Memory B cell (primary cell): ENCODE measurements around the gene PDLIM7.
A peak's percentile ranks its signal among the peaks of the same experiment; 100 is the strongest.

Experiments
- ATAC-seq: fragments of 150-1000 bp; cut with Tn5 transposase; 2 replicates; pipeline ENCODE4 v1.10.0; 2021; ENCODE audit warnings: low read depth, mild to moderate bottlenecking, moderate library complexity
- DNase-seq, 2 donors: peaks; one replicate each; pipeline ENCODE4 v3.0.0; 2022; ENCODE audit warnings: low spot score in 2 of 2
- H3K27ac Mint-ChIP-seq: one replicate; pipeline ENCODE4 v1.8.0; 2022; ENCODE audit warnings: mild to moderate bottlenecking, moderate library complexity, mixed read lengths
- H3K27me3 Mint-ChIP-seq: one replicate; pipeline ENCODE4 v1.8.0; 2022; ENCODE audit warnings: mixed read lengths
- H3K36me3 Mint-ChIP-seq: one replicate; pipeline ENCODE4 v1.8.0; 2022; ENCODE audit warnings: mild to moderate bottlenecking, mixed read lengths
- H3K4me1 Mint-ChIP-seq: one replicate; pipeline ENCODE4 v1.8.0; 2022; ENCODE audit warnings: mixed read lengths
- H3K4me3 Mint-ChIP-seq: one replicate; pipeline ENCODE4 v1.8.0; 2022; ENCODE audit warnings: mild to moderate bottlenecking, moderate library complexity, mixed read lengths
- H3K9me3 Mint-ChIP-seq: one replicate; pipeline ENCODE4 v1.8.0; 2022; ENCODE audit warnings: mixed read lengths

PDLIM7 gene

DNA sequence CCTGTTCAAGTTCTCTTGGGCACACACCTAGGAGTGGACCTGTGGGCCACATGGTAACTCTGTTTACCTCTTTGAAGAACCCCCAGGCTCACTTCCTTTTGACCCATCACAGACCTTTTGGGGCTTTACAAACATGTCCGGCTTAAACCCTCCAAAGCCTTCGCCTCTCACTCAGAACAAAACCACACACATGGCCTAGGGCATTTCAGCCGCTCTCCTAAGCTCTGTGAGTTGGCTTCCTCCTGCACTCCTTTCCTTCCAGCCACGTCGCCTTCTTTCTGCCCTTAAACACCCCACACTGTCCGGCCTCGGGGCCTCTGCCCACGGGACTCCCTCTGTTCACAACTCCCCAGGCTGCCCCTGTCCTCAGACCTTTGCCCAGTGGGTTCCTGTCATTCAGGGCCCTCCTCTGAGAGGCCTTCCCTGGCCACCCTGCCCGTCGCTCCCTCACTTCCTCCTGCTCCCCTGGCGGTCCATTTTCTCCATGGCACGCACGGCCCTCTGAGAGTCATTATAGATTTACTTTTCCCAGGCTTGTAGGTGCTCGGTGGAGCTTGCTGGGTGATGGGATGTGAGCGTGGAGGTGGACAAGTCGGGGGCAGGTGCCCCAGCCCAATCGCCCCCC is 10.3 kb upstream of the PDLIM7 start:
- ATAC-seq (no peak), DNase-seq (no peak)
- H3K36me3 Mint-ChIP-seq: peaks cover 22% of the 10 kb centered on the region
- H3K9me3 Mint-ChIP-seq: no peaks in the 10 kb centered on the region
- peak overlapping the region; percentile 95 for H3K27ac Mint-ChIP-seq
- H3K4me1 Mint-ChIP-seq: peaks cover 44% of the 10 kb centered on the region
- peak overlapping the region; percentile 96 for H3K4me3 Mint-ChIP-seq
- no peaks in the 10 kb centered on the region for H3K27me3 Mint-ChIP-seq

DNA sequence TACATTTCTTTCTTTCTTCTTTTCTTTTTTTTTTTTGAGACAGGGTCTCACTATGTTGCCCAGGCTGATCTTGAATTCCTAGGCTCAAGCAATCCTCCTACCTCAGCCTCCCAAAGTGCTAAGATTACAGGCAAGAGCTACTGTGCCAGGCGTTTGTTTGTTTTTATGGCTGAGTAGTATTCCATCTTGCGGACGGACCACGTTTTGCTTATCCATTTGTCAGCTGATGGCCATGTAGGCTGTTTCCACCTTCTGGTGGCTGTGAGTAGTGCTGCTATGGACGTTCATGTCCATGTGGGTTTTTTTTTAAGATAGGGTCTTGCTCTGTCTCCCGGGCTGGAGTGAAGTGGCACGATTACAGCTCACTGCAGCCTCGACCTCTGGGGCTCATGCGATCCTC is 9.8 kb upstream of the PDLIM7 start:
- no peak for DNase-seq
- Mint-ChIP-seq H3K9me3 (no peaks in the 10 kb centered on the region), H3K27ac (peak overlapping the region; percentile 95), H3K36me3 (peaks cover 24% of the 10 kb centered on the region), H3K4me3 (peak overlapping the region; percentile 96), H3K4me1 (peaks cover 49% of the 10 kb centered on the region), H3K27me3 (no peaks in the 10 kb centered on the region)
- no peak for ATAC-seq

DNA sequence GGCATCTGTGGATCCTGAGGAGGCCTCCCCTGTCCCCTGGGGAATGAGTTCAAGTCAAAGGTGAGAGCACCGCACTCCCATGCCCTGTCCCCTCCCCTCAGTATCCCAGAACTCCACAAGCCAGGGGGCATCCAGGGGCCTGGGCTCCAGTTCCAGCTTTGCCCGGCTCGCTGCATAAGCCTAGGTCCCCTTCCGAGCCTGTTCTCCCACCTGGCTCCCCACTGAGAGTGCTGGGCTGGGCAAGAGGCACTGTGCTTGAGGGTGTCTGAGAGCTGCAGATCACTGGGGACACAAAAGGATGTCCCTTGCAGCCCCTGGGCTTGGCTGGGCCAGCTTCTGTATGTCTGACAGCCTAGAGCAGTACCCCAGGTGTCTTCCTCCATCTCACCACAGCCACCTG is 7.7 kb upstream of the PDLIM7 start:
- Mint-ChIP-seq H3K27ac (no peak overlapping the region), H3K36me3 (peaks cover 18% of the 10 kb centered on the region), H3K27me3 (no peaks in the 10 kb centered on the region), H3K9me3 (no peaks in the 10 kb centered on the region), H3K4me3 (no peak overlapping the region), H3K4me1 (peaks cover 47% of the 10 kb centered on the region)
- no peak for DNase-seq
- no peak for ATAC-seq

DNA sequence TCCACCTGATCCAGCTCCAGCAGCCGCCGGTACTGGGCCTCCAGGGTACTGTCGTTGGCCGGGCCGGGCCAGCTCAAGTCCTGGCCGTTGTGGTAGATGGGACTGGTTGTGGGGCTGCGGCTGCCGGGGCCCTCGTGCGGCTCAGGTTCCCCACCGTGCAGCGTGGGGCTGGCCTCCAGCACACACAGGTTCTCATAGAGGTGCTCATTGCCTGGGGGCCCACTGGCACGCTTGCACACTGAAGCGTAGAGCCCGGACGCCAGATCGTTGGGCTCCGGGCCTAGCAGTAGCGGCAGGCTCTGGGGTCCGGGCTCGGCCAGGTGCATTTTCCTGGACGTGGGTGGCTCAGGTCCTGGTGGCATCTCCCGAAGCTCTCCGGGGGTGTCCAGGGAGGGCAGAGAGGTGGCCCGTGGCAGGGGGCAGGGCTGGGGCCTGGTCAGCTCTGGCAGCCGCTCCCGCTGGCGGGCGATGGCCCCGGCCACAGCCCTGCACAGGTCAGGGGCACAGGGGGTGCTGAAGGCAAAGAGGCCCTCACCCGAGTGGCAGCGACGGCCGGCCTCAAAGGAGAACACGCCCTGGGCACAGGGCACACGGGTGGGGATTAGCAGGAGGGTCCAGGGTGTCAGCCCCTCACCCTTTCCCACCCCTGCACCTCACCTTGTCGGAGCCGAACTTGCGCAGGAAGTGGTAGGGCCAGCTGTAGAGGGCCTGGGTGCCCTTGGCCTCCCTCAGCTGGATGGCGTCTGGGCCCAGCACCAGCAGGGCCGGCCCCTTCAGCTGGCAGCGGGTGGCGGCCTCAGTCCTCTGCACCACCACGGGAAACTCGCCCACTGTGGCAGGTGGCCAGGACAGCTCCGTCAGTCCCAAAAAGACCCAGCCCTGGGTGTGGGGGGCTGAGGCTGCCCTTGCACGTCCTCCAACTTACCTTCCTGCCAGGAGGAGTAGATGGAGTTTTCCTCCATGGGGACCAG is 7.0 kb upstream of the PDLIM7 start:
- peaks cover 18% of the 10 kb centered on the region for H3K36me3 Mint-ChIP-seq
- ATAC-seq: no peak
- peaks cover 41% of the 10 kb centered on the region for H3K4me1 Mint-ChIP-seq
- H3K27me3 Mint-ChIP-seq: no peaks in the 10 kb centered on the region
- no peak for DNase-seq
- H3K27ac Mint-ChIP-seq: no peak overlapping the region
- no peak overlapping the region for H3K4me3 Mint-ChIP-seq
- no peaks in the 10 kb centered on the region for H3K9me3 Mint-ChIP-seq

DNA sequence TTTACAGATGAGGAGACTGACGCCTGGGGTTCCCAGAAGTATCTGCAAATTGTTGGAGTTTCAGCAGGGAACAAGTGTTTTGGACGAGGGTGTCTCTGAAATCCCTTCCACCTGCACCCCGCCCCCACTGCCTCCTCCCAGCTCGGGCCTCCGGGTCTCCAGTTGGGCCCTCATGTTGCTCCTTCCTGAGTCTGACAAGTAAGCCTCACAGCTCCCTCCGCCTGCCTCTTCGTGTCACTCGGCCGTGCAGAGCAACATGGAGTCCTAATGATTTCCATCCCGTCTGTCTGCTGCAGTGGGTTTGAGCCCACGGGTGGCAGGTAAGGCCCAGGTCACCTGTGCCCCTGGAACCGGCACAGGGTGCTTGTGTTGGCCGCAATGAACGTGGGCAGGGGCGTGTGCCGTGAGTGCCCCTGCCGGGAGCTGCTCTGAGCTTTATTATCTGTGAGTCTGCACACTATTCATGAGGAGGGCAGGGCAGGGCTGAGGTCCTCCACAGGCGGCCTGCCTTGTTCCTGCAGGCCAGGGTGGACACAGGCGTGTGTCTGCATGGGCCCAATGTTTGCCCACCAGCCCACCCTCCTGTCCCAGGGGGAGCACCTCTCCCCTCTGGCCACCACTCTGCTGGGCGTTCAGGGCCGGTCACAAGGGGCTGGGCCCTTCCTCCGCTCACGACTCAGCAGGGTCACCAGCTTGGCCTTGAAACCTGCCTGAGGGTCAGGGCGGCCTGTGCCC is 6.1 kb upstream of the PDLIM7 start:
- Mint-ChIP-seq H3K9me3 (no peaks in the 10 kb centered on the region), H3K27me3 (peaks cover 1% of the 10 kb centered on the region), H3K27ac (no peak overlapping the region), H3K4me3 (no peak overlapping the region), H3K36me3 (peaks cover 15% of the 10 kb centered on the region), H3K4me1 (peaks cover 38% of the 10 kb centered on the region)
- no peak for DNase-seq
- no peak for ATAC-seq

DNA sequence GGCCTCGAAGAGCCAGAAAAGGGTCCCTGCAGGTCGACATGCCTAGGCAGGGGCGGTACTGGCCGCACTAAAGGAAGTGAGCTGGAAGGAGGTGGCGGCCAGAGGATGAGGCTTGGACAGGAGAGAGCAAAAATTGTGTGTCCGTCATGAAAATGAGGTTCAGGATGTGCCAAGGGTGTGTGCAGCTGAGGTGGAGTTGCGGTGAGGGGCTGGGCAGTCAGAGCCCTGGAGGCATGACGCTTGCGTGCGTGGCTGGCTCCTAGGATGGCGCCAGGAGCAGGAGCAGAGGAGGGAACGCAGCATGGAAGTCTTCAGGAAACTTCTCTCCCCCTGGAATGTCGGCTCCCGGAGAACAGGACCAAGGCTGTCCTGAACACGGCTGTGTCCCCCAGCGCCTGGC is 5.5 kb upstream of the PDLIM7 start:
- Mint-ChIP-seq H3K9me3 (no peaks in the 10 kb centered on the region), H3K4me1 (peaks cover 41% of the 10 kb centered on the region), H3K27me3 (peaks cover 1% of the 10 kb centered on the region), H3K36me3 (peaks cover 14% of the 10 kb centered on the region), H3K4me3 (no peak overlapping the region), H3K27ac (no peak overlapping the region)
- no peak for ATAC-seq
- no peak for DNase-seq

DNA sequence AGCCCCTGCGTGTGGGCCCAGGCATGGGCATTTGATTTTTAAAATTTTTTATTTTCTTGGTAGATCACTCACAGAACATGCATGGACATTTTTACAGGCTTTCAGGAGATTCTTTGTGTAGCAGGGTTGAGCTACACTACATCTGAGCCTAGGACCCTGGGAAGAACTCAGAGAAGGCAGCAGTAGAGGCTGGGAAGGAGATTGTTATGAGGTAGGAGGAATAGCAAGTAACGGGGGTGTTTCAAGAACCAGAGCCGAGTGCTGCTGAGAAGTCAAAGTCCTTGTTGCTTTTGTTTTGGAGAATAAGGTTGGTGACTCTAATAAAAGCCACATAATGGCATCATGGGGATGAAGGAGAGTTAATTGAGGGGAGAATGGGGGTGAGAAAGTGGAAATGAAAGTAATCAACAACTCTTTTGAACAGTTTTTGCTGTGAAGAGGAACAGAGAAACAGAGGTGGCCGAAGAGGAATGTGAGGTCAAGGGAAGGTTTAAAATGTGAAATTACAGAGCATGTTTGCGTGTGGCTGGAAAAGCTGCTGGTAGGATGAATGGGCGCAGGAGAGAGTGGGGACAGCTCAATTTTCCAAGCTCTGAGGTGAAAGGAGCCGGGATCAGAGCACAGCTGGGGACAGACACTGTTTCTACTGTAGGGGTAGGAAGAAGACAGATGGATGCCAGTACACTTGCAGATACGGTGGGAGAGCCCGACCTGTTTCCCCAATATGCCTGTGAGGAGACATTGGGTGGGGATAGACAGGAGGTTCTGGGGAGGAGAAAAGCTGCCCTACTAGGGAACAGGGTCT is 4.7 kb upstream of the PDLIM7 start:
- Mint-ChIP-seq H3K4me3 (peak overlapping the region; percentile 45), H3K27ac (peak overlapping the region; percentile 8), H3K36me3 (peaks cover 7% of the 10 kb centered on the region), H3K4me1 (peaks cover 33% of the 10 kb centered on the region), H3K9me3 (no peaks in the 10 kb centered on the region), H3K27me3 (peaks cover 1% of the 10 kb centered on the region)
- ATAC-seq: peak; percentile 34
- DNase-seq: no peak

DNA sequence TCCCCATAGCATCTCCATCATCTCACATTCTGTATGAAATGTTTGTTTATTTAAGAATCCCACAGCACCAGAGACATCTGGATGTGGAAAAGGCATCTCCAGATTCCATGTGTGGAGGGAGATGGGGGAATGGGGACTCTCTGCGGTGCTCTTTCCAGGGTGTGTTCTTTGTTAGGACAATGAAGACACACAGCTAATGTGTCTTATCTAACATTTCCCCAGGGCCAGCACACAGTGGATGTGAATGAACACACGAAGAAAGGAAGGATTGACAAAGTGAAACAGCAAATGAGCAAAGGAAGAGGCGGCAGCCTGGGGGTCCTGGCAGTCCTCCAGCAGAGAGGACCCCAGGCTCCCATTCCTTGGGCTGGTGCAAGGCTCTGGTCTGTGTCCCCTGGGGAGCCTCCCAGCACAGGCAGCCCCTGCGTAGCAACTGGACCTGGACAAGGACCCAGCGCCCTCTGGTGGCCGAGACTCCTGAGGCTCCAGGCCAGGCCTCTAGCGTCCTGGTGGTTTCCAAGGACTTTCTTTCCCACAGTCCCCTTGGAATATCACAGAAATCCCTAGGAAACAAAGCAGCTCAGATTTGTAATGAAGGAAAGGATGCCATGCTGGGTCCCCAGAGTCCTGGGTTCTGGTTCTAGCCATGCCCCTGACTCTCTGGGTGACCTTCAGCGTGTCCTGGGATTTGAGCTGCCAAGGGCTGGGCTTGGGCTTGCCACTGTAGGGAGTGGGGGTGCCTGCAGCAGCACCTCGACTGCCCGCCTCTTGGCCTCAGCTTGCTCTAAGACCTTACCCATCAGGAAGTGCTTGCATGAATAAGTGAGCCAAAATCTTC is 3.5 kb upstream of the PDLIM7 start:
- peaks cover 32% of the 10 kb centered on the region for H3K4me1 Mint-ChIP-seq
- ATAC-seq: peak; percentile 22
- no peak overlapping the region for H3K27ac Mint-ChIP-seq
- peaks cover 5% of the 10 kb centered on the region for H3K36me3 Mint-ChIP-seq
- no peaks in the 10 kb centered on the region for H3K9me3 Mint-ChIP-seq
- H3K4me3 Mint-ChIP-seq: no peak overlapping the region
- peak; percentile 76 to 85 for DNase-seq
- peaks cover 1% of the 10 kb centered on the region for H3K27me3 Mint-ChIP-seq

DNA sequence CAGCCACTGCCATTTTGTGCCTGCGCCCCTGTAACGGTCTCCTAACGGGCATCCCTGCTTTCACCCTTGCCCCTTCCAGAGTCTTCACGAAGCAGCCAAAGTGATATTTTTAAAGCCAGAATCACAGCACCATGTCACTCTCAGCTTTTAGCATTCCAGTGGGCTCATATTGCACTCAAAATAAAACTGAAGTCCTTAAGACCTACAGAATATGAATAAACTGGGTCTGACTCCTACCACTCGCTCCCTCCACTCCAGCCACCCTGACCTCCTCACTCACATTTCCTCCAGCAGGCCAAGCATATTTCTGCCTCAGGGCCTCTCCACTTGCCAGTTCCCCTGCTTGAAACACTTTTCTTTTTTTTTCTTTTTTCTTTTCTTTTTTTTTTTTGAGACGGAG is 2.4 kb upstream of the PDLIM7 start:
- Mint-ChIP-seq H3K36me3 (peaks cover 5% of the 10 kb centered on the region), H3K4me1 (peaks cover 33% of the 10 kb centered on the region), H3K27ac (no peak overlapping the region), H3K4me3 (peak overlapping the region; percentile 39), H3K27me3 (peaks cover 1% of the 10 kb centered on the region), H3K9me3 (no peaks in the 10 kb centered on the region)
- DNase-seq (no peak), ATAC-seq (no peak)

DNA sequence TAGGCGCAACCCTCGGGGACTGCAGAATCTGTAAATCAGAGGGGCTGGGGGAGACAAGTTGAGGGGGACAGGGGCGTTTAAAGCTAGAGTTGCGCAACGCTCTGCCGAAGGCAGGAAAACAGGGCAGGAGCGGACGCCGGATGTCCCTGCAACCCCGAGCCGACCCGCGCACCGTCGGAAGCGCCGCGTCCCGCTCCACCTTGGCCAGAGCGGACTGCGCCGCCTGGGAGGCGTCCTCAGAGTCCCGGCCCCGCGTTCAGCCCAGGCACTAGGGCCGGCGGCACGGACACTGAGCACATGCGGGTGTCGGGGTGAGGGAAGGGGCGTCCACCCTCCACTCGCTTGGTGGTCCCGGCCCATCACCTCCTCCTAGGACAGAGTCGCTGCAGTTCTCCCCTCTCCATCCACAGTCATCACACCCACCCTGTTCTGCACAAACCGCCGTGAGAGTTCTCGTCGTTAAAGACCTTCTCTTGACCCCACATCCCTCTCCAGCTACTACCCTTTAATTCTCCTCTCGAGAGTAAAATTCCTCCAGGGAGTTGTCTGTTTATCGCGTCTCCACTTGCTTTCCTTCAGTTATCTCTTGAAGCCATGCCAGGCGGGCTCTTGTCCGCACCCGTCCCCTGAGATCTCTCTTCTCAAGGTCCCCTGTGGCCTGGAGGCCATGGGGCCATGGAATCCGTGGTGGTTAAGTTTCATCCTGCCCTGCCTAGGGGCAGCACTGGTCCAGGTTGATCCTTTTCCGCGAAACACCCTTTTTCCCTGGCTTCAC is 796 bp upstream of the PDLIM7 start:
- ATAC-seq: no peak
- Mint-ChIP-seq H3K9me3 (no peaks in the 10 kb centered on the region), H3K4me3 (peak overlapping the region; percentile 87), H3K27me3 (peaks cover 1% of the 10 kb centered on the region), H3K27ac (peak overlapping the region; percentile 69), H3K4me1 (peaks cover 42% of the 10 kb centered on the region), H3K36me3 (peaks cover 5% of the 10 kb centered on the region)
- no peak for DNase-seq

DNA sequence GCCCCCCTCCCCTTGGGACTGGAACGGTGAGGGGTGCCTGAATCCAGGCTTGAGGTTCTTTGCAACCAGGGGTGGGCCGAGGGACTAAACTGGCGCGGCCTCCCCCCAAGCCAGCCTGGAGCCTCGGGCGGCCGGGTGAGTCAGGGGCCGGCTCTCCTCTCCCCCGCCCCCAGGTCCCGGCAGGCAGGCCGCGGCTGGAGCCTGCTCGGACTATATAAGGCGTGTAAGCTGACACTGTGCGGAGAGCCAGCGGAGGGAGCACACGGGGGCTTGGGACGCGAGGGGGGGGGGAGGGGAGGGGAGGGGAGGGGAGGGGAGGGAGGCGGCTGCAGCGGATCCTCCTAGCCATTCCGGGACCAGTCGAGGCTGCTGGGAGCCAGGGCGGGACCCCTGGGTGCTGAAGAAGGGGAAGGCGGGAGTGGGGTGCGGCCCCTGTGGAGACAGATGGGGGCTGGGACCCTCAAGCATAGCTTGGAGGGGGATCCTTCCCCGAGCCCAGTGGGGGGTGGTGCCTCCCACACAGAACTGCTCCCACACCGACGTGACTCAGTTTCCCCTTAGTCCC is 595 bp downstream of the PDLIM7 start:
- H3K4me3 Mint-ChIP-seq: peak overlapping the region; percentile 87
- H3K9me3 Mint-ChIP-seq: no peaks in the 10 kb centered on the region
- H3K27ac Mint-ChIP-seq: no peak overlapping the region
- ATAC-seq (no peak), DNase-seq (no peak)
- H3K27me3 Mint-ChIP-seq: peaks cover 1% of the 10 kb centered on the region
- H3K36me3 Mint-ChIP-seq: peaks cover 6% of the 10 kb centered on the region
- H3K4me1 Mint-ChIP-seq: peaks cover 36% of the 10 kb centered on the region

DNA sequence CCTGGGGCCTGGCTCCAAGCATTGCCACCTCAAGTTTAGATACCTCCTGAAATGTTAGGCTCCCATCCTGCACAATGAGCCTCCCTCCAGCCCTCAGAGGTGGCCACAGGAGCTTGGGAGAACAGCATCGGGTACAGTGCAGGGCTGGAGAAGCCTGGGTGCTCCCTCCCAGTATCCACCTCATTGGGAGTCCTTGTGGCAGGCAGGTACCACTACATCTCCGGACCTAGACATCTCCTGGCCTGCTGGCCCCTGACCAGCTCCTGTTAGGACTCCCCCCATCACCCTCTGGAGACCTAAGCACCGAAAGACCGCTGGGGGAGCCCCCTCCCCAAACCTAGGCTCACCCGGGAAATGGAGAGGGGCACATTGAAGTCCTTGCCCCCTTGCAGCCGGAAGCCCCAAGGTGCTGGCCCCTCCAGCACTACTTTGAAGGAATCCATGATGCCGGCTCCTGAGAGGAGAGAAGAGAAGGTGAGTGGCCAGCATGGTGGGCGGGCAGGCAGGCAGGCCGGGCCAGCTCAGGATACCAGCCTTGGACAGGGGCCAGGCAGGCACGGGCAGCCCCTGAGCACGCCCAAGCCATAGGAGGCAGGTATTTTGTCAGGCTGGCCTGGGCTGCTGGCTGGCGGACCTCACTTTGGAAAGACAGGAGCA is 1.2 kb downstream of the PDLIM7 start:
- ATAC-seq: no peak
- peaks cover 1% of the 10 kb centered on the region for H3K27me3 Mint-ChIP-seq
- no peak for DNase-seq
- no peaks in the 10 kb centered on the region for H3K9me3 Mint-ChIP-seq
- H3K4me1 Mint-ChIP-seq: peaks cover 34% of the 10 kb centered on the region
- H3K36me3 Mint-ChIP-seq: peaks cover 8% of the 10 kb centered on the region
- peak overlapping the region; percentile 30 for H3K27ac Mint-ChIP-seq
- peak overlapping the region; percentile 87 for H3K4me3 Mint-ChIP-seq
